Vagina (tissue), 2 donors: ENCODE measurements around the gene NPIPA3. TPM values are rescaled to one million over a fixed set of nuclear protein-coding genes. Genes with fewer than 3 reads are reported as not detected.
"Not testable (repeated sequence)": the region's sequence is repeated elsewhere in the genome, so short reads cannot be mapped to it uniquely, and the experiment has no call there.

Source experiments
- DNase-seq, 2 donors: peaks; one replicate each; pipeline ENCODE4 v3.0.0-alpha.2; 2017; ENCODE audit errors: extremely low spot score in 2 of 2
- H3K27ac ChIP-seq: fragments of 200-600 bp; sonication (generic); one replicate; pipeline ENCODE4 v1.5.1; 2019
- H3K27me3 ChIP-seq: fragments of 200-600 bp; sonication (generic); one replicate; pipeline ENCODE4 v1.5.1; 2019
- H3K36me3 ChIP-seq, 2 donors: fragments of 200-600 bp; sonication (generic); one replicate each; pipeline ENCODE4 v1.5.1; 2017 to 2019
- H3K4me1 ChIP-seq: fragments of 200-600 bp; sonication (generic); one replicate; pipeline ENCODE4 v1.5.1; 2019
- H3K4me3 ChIP-seq, 2 donors: fragments of 200-600 bp; sonication (generic); 1 replicate in 1 of 2; 2 replicates in 1 of 2; pipeline ENCODE4 v1.5.1; 2016 to 2019
- H3K9me3 ChIP-seq: fragments of 200-600 bp; sonication (generic); one replicate; pipeline ENCODE4 v1.5.1; 2019
- CTCF ChIP-seq, 3 experiments: fragments of 450-650 bp in 2 of 3; fragments of 200-600 bp in 1 of 3; sonication (generic) in 1 of 3; IDR thresholded peaks; one replicate each; pipeline ENCODE4 v1.5.1; 2017 to 2019; ENCODE audit warnings: antibody characterized with exemption in 3 of 3, mild to moderate bottlenecking in 2 of 3, moderate library complexity in 2 of 3
- POLR2A ChIP-seq, 2 donors: fragments of 450-650 bp; IDR thresholded peaks; one replicate each; pipeline ENCODE4 v1.6.1; 2017; ENCODE audit warnings: antibody characterized with exemption in 2 of 2, mild to moderate bottlenecking in 2 of 2, moderate library complexity in 2 of 2
- POLR2AphosphoS5 ChIP-seq, 2 donors: sonication (generic); formaldehyde crosslinking; IDR thresholded peaks; one replicate each; pipeline ENCODE4 v1.9.0; 2017; ENCODE audit warnings: antibody characterized with exemption in 2 of 2, mild to moderate bottlenecking in 2 of 2, low read depth in 1 of 2; ENCODE audit not compliant: insufficient read depth in 1 of 2
- intact Hi-C: fragments of 100-400 bp; cut with DNase I; formaldehyde crosslinking; loops from one replicate; pipeline ENCODE4 v1.15.1; 2023
- total RNA-seq: library from RNA; depleted of rRNA; stranded (reverse); fragments of >200 nt; gene quantifications from one replicate; pipeline ENCODE4 v1.2.3, GENCODE V29; 2016

Gene NPIPA3
- total RNA-seq = not detected

GRCh38 chr16:14703156-14704011 is at the start of gene NPIPA3:
TSS of gene NPIPA3 (plus strand) at chr16:14703411. CDS start at chr16:14708944, 5,533 bp downstream.
- DNase-seq, H3K27me3 ChIP-seq, H3K9me3 ChIP-seq, intact Hi-C loops, H3K4me3 ChIP-seq, H3K36me3 ChIP-seq, H3K4me1 ChIP-seq, H3K27ac ChIP-seq: not testable (repeated sequence)

- peaks cover under 1 to 65% of the 10 kb centered on the region in 2 donors for H3K36me3 ChIP-seq
- no peak overlapping the region for H3K4me3 ChIP-seq
- no peak overlapping the region for H3K27ac ChIP-seq
- no peaks in the 10 kb centered on the region for H3K9me3 ChIP-seq
- TF ChIP-seq POLR2A (IDR thresholded peaks at IDR 0.05) = no peak
- no peak for TF ChIP-seq POLR2AphosphoS5 (IDR thresholded peaks at IDR 0.05; ENCODE audit: insufficient read depth in 1 of 2, low read depth in 1 of 2)
- no peak for TF ChIP-seq CTCF (IDR thresholded peaks at IDR 0.05)
- H3K27me3 ChIP-seq = no peaks in the 10 kb centered on the region
- DNase-seq = no peak
- no peaks in the 10 kb centered on the region for H3K4me1 ChIP-seq
- intact Hi-C loops = no loop called here
These were observed 45.1 kb upstream of the NPIPA3 start for GRCh38 chr16:14658063-14658462.

- TF ChIP-seq POLR2AphosphoS5 (IDR thresholded peaks at IDR 0.05; ENCODE audit: insufficient read depth in 1 of 2, low read depth in 1 of 2) = no peak
- TF ChIP-seq CTCF (IDR thresholded peaks at IDR 0.05) = no peak
- no peak for TF ChIP-seq POLR2A (IDR thresholded peaks at IDR 0.05)
- H3K36me3 ChIP-seq = peaks cover 5 to 52% of the 10 kb centered on the region in 2 donors
- H3K9me3 ChIP-seq = no peaks in the 10 kb centered on the region
- no peak overlapping the region for H3K4me3 ChIP-seq
- intact Hi-C loops = no loop called here
- no peak for DNase-seq
- H3K27me3 ChIP-seq = no peaks in the 10 kb centered on the region
- H3K27ac ChIP-seq = no peak overlapping the region
- no peaks in the 10 kb centered on the region for H3K4me1 ChIP-seq
These were observed 35.6 kb upstream of the NPIPA3 start for GRCh38 chr16:14667347-14668266.

- TF ChIP-seq POLR2A (IDR thresholded peaks at IDR 0.05) (no peak), POLR2AphosphoS5 (IDR thresholded peaks at IDR 0.05; ENCODE audit: insufficient read depth in 1 of 2, low read depth in 1 of 2) (no peak), CTCF (IDR thresholded peaks at IDR 0.05) (no peak)
- H3K4me3 ChIP-seq = no peak overlapping the region
- H3K27ac ChIP-seq = no peak overlapping the region
- H3K27me3 ChIP-seq = no peaks in the 10 kb centered on the region
- no peak for DNase-seq
- peaks cover 0 to 41% of the 10 kb centered on the region in 2 donors for H3K36me3 ChIP-seq
- no peaks in the 10 kb centered on the region for H3K9me3 ChIP-seq
- intact Hi-C loops = no loop called here
- H3K4me1 ChIP-seq = no peaks in the 10 kb centered on the region
These were observed 34.5 kb upstream of the NPIPA3 start for GRCh38 chr16:14668556-14669223.

- intact Hi-C loops = no loop called here
These were observed 33.4 kb upstream of the NPIPA3 start for GRCh38 chr16:14669776-14670175.

More at GRCh38 chr16:14669776-14670175, 33.4 kb upstream of the NPIPA3 start:
- TF ChIP-seq POLR2AphosphoS5 (IDR thresholded peaks at IDR 0.05; ENCODE audit: insufficient read depth in 1 of 2, low read depth in 1 of 2) (no peak), CTCF (IDR thresholded peaks at IDR 0.05) (no peak), POLR2A (IDR thresholded peaks at IDR 0.05) (no peak)
- Histone ChIP-seq H3K27ac (no peak overlapping the region), H3K9me3 (no peaks in the 10 kb centered on the region), H3K36me3 (peaks cover 0 to 32% of the 10 kb centered on the region in 2 donors), H3K27me3 (no peaks in the 10 kb centered on the region), H3K4me1 (no peaks in the 10 kb centered on the region), H3K4me3 (no peak overlapping the region)
- no peak for DNase-seq
